Tibial nerve (tissue), 4 donors: Measurements from ENCODE around the gene BANP. TPM values are rescaled to one million over a fixed set of nuclear protein-coding genes. Genes with fewer than 3 reads are reported as not detected.

Experiments used
- DNase-seq, 2 donors: peaks; one replicate each; pipeline ENCODE4 v3.0.0-alpha.2; 2019; ENCODE audit warnings: low spot score in 2 of 2
- H3K27ac ChIP-seq, 4 donors: fragments of 200-600 bp; sonication (generic) in 3 of 4; one replicate each; pipeline ENCODE4 v1.5.1; 2017 to 2019; ENCODE audit warnings: mild to moderate bottlenecking in 1 of 4
- H3K27me3 ChIP-seq, 2 donors: fragments of 200-600 bp; sonication (generic) in 1 of 2; one replicate each; pipeline versions ENCODE4 v1.5.1 to v1.6.0; 2017 to 2019
- H3K36me3 ChIP-seq, 3 donors: fragments of 200-600 bp; sonication (generic); one replicate each; pipeline ENCODE4 v1.5.1; 2018 to 2019
- H3K4me1 ChIP-seq, 4 donors: fragments of 200-600 bp; sonication (generic) in 3 of 4; one replicate each; pipeline ENCODE4 v1.5.1; 2017 to 2019
- H3K4me3 ChIP-seq, 4 donors: fragments of 200-600 bp; sonication (generic) in 3 of 4; one replicate each; pipeline ENCODE4 v1.5.1; 2017 to 2019; ENCODE audit warnings: mild to moderate bottlenecking in 1 of 4, moderate library complexity in 1 of 4
- H3K9me3 ChIP-seq, 4 donors: fragments of 200-600 bp; sonication (generic) in 3 of 4; one replicate each; pipeline ENCODE4 v1.5.1; 2017 to 2019
- EP300 ChIP-seq, 2 donors: sonication (generic); formaldehyde crosslinking; IDR thresholded peaks; one replicate each; pipeline ENCODE4 v1.6.1; 2017; ENCODE audit warnings: antibody characterized with exemption in 2 of 2, mild to moderate bottlenecking in 1 of 2
- POLR2A ChIP-seq, 2 donors: fragments of 450-650 bp; IDR thresholded peaks; one replicate each; pipeline ENCODE4 v1.6.1; 2017; ENCODE audit warnings: antibody characterized with exemption in 2 of 2, mild to moderate bottlenecking in 2 of 2, moderate library complexity in 2 of 2
- WGBS, 2 donors: methylation state at CpG; one replicate each; pipeline ENCODE4 v1.1.5; 2018; 5-methylcytosine and 5-hydroxymethylcytosine counted together
- total RNA-seq, 4 donors: library from RNA; depleted of rRNA; stranded (reverse); fragments of >200 nt; gene quantifications; one replicate each; pipeline ENCODE4 v1.1.0, GENCODE V29; 2016
- TF ChIP-seq, protein P1 (sequence below), 5 experiments: fragments of 200-600 bp in 3 of 5; fragments of 450-650 bp in 2 of 5; sonication (generic) in 3 of 5; IDR thresholded peaks; one replicate each; pipeline ENCODE4 v1.5.1; 2016 to 2019; ENCODE audit warnings: antibody characterized with exemption in 5 of 5, mild to moderate bottlenecking in 3 of 5, moderate library complexity in 2 of 5

The BANP gene
- total RNA-seq, 4 donors from 2014 or later = 21.9 to 27.3 (median 24.6) TPM

GRCh38 chr16:88066680-88067529, 115.7 kb downstream of the BANP start:
- no peaks in the 10 kb centered on the region for H3K9me3 ChIP-seq
- no peaks in the 10 kb centered on the region for H3K27me3 ChIP-seq
- no peak for TF ChIP-seq EP300 (IDR thresholded peaks at IDR 0.05)
- no peak for TF ChIP-seq POLR2A (IDR thresholded peaks at IDR 0.05)
- TF ChIP-seq, protein P1, sequence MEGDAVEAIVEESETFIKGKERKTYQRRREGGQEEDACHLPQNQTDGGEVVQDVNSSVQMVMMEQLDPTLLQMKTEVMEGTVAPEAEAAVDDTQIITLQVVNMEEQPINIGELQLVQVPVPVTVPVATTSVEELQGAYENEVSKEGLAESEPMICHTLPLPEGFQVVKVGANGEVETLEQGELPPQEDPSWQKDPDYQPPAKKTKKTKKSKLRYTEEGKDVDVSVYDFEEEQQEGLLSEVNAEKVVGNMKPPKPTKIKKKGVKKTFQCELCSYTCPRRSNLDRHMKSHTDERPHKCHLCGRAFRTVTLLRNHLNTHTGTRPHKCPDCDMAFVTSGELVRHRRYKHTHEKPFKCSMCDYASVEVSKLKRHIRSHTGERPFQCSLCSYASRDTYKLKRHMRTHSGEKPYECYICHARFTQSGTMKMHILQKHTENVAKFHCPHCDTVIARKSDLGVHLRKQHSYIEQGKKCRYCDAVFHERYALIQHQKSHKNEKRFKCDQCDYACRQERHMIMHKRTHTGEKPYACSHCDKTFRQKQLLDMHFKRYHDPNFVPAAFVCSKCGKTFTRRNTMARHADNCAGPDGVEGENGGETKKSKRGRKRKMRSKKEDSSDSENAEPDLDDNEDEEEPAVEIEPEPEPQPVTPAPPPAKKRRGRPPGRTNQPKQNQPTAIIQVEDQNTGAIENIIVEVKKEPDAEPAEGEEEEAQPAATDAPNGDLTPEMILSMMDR (IDR thresholded peaks at IDR 0.05) = no peak
- 87 to 91% methylated on average over 28 to 29 of the region's 29 CpGs for WGBS, 2 donors
- peaks cover 0 to 67% (median 0%) of the 10 kb centered on the region in 3 donors for H3K36me3 ChIP-seq
- H3K27ac ChIP-seq = no peak overlapping the region
- no peak for DNase-seq
- peaks cover 0 to 20% (median 9%) of the 10 kb centered on the region in 4 donors for H3K4me1 ChIP-seq
- no peak overlapping the region for H3K4me3 ChIP-seq

- H3K27ac ChIP-seq = no peak overlapping the region
- H3K4me1 ChIP-seq = peaks cover 0 to 12% (median 6%) of the 10 kb centered on the region in 4 donors
- no peak overlapping the region for H3K4me3 ChIP-seq
- 88 to 92% methylated on average over 40 of the region's 40 CpGs for WGBS, 2 donors
- TF ChIP-seq EP300 (IDR thresholded peaks at IDR 0.05) (no peak), POLR2A (IDR thresholded peaks at IDR 0.05) (no peak)
- TF ChIP-seq, protein P1 (IDR thresholded peaks at IDR 0.05) = no peak
- H3K36me3 ChIP-seq = peaks cover 0 to 76% (median 8%) of the 10 kb centered on the region in 3 donors
- H3K27me3 ChIP-seq = no peaks in the 10 kb centered on the region
- no peaks in the 10 kb centered on the region for H3K9me3 ChIP-seq
- no peak for DNase-seq
Measured at GRCh38 chr16:88067530-88068411, 116.5 kb downstream of the BANP start.

DNA sequence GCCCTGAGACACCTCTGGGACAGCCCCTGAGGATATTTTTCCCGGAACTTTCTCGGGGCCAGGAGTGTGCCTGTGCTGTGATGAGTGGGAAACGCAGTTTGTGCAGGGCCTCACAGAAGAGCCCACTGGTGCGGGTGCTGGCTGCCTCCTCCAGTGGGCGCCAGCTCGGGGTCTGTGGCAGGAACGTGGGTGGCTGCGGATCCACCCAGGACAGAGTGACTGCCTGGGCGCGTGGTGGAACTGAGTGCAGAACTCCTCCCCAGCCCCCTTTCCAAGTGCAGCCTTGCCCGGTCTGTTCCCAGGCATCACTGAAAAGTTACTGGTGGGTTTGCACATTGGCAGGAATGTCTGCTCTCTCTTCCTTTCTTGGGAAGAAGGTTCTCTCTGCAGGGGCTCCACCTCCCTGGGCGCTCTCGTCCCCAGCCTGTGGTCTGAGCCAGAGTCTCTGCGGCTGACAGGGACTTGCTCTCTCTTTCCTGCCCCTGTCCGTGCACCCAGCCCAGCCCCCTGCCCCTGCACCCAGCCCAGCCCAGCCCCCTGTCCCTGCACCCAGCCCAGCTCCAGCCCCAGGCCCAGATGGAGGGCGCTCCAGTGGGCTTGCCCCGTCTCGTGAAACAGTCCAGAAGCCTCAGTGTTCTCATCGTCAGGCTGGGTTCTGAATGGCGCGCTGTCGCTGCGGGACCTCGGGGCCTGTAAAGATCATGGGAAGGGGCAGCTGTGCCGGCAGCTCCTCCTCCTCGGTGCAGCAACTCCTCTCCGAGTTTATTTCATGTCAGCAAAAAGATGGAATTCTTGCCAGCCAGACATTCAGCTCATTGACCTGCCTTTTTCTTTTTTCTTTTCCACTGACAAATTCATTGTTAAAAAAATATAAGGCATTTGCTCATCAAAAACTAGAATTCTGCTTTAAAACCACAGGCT, 117.5 kb downstream of the BANP start:
- TF ChIP-seq, protein P1 (IDR thresholded peaks at IDR 0.05) = no peak
- TF ChIP-seq POLR2A (IDR thresholded peaks at IDR 0.05) = no peak
- TF ChIP-seq EP300 (IDR thresholded peaks at IDR 0.05) = no peak
- Histone ChIP-seq H3K9me3 (no peaks in the 10 kb centered on the region), H3K27ac (no peak overlapping the region), H3K4me3 (no peak overlapping the region), H3K36me3 (peaks cover 0 to 86% (median 14%) of the 10 kb centered on the region in 3 donors), H3K27me3 (no peaks in the 10 kb centered on the region), H3K4me1 (peaks cover 0 to 2% (median 0%) of the 10 kb centered on the region in 4 donors)
- 52 to 63% methylated on average over 20 to 27 of the region's 27 CpGs for WGBS, 2 donors
- DNase-seq = no peak

DNA sequence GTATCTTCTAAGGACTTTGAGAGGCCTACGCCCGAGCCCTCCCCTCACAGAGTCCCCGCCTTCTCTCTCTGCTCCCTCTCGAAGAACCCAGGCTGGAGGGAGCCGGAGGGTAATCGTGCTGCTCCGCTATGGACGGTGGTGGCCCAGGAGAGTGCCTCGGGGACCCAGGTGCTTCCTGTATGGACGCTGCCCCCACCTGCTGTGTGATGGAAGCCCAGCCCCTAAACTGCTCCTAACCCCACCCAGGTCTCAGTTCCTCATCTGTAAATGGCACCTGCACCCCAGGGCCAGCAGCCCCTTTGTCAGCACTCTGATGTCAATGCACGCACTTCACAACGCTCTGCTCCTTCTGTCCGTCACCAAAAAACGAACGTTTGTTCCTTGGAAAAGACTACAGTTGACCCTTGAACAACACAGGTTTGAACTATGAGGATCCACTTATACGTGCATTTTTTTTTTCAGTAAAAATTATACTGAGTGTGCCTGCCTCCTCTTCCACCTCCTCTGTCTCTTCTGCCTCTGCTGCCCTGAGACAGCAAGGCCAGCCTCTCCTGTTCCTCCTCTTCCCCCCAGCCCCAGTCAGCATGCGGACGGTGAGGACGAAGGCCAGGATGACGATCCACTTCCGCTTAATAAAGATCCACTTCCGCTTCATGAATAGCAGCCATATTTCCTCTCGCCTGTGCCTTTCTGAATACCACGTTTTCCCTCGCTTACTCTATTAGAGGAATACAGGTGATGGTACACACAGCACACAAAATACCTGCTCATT, 118.3 kb downstream of the BANP start:
- no peak overlapping the region for H3K27ac ChIP-seq
- WGBS, 2 donors = 79 to 80% methylated on average over 25 of the region's 25 CpGs
- peaks cover 0 to 88% (median 14%) of the 10 kb centered on the region in 3 donors for H3K36me3 ChIP-seq
- TF ChIP-seq EP300 (IDR thresholded peaks at IDR 0.05) = no peak
- TF ChIP-seq, protein P1 (IDR thresholded peaks at IDR 0.05) = no peak
- no peak for TF ChIP-seq POLR2A (IDR thresholded peaks at IDR 0.05)
- H3K27me3 ChIP-seq = no peaks in the 10 kb centered on the region
- no peak overlapping the region for H3K4me3 ChIP-seq
- DNase-seq = no peak
- H3K4me1 ChIP-seq = no peaks in the 10 kb centered on the region
- H3K9me3 ChIP-seq = no peaks in the 10 kb centered on the region
